ENCODE measurements around the gene ACSS1.

The ACSS1 gene

DNA sequence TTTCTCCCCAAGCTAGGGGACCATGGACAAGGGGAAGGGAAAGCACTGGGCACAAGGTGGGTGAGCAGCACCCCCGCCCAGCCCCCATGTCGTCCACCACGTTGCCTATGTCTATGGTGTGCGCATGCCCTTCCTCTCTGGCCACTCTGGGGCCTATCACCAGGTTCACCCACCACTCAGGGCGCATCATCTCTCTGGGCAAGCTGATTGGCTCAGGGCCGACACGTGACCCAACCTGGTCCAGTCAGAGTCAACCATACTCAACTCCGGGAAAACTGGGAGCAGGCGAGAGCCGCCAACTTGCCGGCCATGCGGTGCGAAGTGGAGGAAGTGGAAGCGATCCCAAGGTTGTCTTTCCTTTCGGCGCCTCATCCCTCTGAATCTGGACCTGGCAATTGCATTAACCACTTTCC is 25.9 kb downstream of the ACSS1 start:
- Histone ChIP-seq H3K36me3 (ENCODE audit: insufficient read depth, low read length) (peaks cover 21% of the 10 kb centered on the region; the same call in 1 of the 2 replicates), H2AFZ (ENCODE audit: low read length) (no peak overlapping the region), H3K4me2 (ENCODE audit: low read depth, low read length, poor library complexity, severe bottlenecking) (no peak overlapping the region), H3K9ac (ENCODE audit: low read depth, low read length, poor library complexity, severe bottlenecking) (no peak overlapping the region), H3K4me1 (ENCODE audit: insufficient read depth, low read length, poor library complexity, severe bottlenecking) (peaks cover 36% of the 10 kb centered on the region), H3K79me2 (ENCODE audit: insufficient read depth, low read length) (peaks cover 46% of the 10 kb centered on the region), H3K4me3 (ENCODE audit: low read length, poor library complexity, severe bottlenecking) (no peak overlapping the region), H4K20me1 (ENCODE audit: insufficient read depth, low read length, poor library complexity, severe bottlenecking) (no peaks in the 10 kb centered on the region), H3K9me2 (replicated peaks; ENCODE audit: low read depth, low read length) (no peaks in the 10 kb centered on the region), H3K27me3 (ENCODE audit: insufficient read depth, low read length, poor library complexity, severe bottlenecking) (no peaks in the 10 kb centered on the region), H3F3A (ENCODE audit: low read depth) (peaks cover 10% of the 10 kb centered on the region; the same call in 1 of the 2 replicates), H3K9me3 (ENCODE audit: insufficient read depth, low read depth, low read length) (no peaks in the 10 kb centered on the region)
- TF ChIP-seq, protein P1, sequence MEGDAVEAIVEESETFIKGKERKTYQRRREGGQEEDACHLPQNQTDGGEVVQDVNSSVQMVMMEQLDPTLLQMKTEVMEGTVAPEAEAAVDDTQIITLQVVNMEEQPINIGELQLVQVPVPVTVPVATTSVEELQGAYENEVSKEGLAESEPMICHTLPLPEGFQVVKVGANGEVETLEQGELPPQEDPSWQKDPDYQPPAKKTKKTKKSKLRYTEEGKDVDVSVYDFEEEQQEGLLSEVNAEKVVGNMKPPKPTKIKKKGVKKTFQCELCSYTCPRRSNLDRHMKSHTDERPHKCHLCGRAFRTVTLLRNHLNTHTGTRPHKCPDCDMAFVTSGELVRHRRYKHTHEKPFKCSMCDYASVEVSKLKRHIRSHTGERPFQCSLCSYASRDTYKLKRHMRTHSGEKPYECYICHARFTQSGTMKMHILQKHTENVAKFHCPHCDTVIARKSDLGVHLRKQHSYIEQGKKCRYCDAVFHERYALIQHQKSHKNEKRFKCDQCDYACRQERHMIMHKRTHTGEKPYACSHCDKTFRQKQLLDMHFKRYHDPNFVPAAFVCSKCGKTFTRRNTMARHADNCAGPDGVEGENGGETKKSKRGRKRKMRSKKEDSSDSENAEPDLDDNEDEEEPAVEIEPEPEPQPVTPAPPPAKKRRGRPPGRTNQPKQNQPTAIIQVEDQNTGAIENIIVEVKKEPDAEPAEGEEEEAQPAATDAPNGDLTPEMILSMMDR (conservative IDR thresholded peaks at IDR 0.05; ENCODE audit: low read length): no peak
- TF ChIP-seq EZH2phosphoT487 (IDR thresholded peaks at IDR 0.05; ENCODE audit: borderline replicate concordance): no peak

DNA sequence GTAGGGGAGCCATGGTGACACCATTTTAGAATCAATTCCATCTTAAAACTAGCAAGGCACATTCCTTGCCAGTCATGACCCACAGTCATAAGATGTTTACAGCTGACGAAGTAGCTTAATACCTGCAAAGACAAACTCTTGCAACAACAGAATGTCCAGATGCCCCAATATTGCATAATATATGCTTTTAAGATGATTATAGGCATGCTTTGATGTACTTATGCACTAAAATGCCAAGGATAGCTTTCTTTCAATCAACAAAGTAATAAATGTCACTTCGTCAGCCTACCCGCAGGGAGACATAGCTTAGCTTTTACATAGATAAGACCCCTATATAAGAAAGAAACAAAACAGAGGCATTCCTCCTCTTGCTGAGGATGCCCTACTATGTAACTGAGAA is 26.7 kb downstream of the ACSS1 start:
- Histone ChIP-seq H3K4me2 (ENCODE audit: low read depth, low read length, poor library complexity, severe bottlenecking) (no peak overlapping the region), H3K4me1 (ENCODE audit: insufficient read depth, low read length, poor library complexity, severe bottlenecking) (peaks cover 35% of the 10 kb centered on the region), H3K9me2 (replicated peaks; ENCODE audit: low read depth, low read length) (no peaks in the 10 kb centered on the region), H4K20me1 (ENCODE audit: insufficient read depth, low read length, poor library complexity, severe bottlenecking) (no peaks in the 10 kb centered on the region), H2AFZ (ENCODE audit: low read length) (no peak overlapping the region), H3K9ac (ENCODE audit: low read depth, low read length, poor library complexity, severe bottlenecking) (no peak overlapping the region), H3K79me2 (ENCODE audit: insufficient read depth, low read length) (peaks cover 43% of the 10 kb centered on the region), H3K4me3 (ENCODE audit: low read length, poor library complexity, severe bottlenecking) (no peak overlapping the region), H3K27me3 (ENCODE audit: insufficient read depth, low read length, poor library complexity, severe bottlenecking) (no peaks in the 10 kb centered on the region), H3K9me3 (ENCODE audit: insufficient read depth, low read depth, low read length) (no peaks in the 10 kb centered on the region), H3K36me3 (ENCODE audit: insufficient read depth, low read length) (peaks cover 21% of the 10 kb centered on the region; the same call in 1 of the 2 replicates), H3F3A (ENCODE audit: low read depth) (peaks cover 4% of the 10 kb centered on the region; the same call in 1 of the 2 replicates)
- TF ChIP-seq EZH2phosphoT487 (IDR thresholded peaks at IDR 0.05; ENCODE audit: borderline replicate concordance): no peak
- TF ChIP-seq, protein P1 (conservative IDR thresholded peaks at IDR 0.05; ENCODE audit: low read length): no peak

DNA sequence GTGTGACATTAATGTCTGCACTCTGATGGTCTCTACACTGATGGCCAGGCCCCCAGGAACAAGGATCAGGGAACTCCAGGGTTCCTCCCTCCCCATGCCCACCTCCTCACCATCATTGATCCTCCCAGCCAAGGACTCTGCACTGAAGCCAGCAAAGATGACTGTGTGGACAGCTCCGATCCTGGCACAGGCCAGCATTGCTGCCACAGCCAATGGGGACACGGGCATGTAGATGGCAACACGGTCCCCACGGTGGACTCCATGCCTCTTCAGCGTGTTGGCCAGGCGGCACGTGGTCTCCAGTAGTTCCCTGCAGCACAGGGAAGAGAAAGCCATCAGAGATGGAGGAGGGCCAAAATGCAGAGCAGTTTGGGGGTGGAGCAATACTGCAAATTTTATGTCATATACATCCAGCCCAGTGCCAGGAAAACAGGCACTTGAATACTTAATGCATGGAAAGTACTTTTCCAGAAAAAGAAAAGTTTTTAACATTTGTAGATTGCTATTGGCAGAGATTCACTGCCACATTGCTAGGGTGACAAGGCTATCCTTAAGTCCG is 27.2 kb downstream of the ACSS1 start:
- no peaks in the 10 kb centered on the region for H3F3A ChIP-seq (ENCODE audit: low read depth)
- H3K36me3 ChIP-seq (ENCODE audit: insufficient read depth, low read length): peaks cover 21% of the 10 kb centered on the region; the same call in 1 of the 2 replicates
- H3K27me3 ChIP-seq (ENCODE audit: insufficient read depth, low read length, poor library complexity, severe bottlenecking): no peaks in the 10 kb centered on the region
- H3K9ac ChIP-seq (ENCODE audit: low read depth, low read length, poor library complexity, severe bottlenecking): no peak overlapping the region
- no peaks in the 10 kb centered on the region for H3K9me3 ChIP-seq (ENCODE audit: insufficient read depth, low read depth, low read length)
- H2AFZ ChIP-seq (ENCODE audit: low read length): no peak overlapping the region
- no peak overlapping the region for H3K4me3 ChIP-seq (ENCODE audit: low read length, poor library complexity, severe bottlenecking)
- H3K4me2 ChIP-seq (ENCODE audit: low read depth, low read length, poor library complexity, severe bottlenecking): no peak overlapping the region
- no peaks in the 10 kb centered on the region for H3K9me2 ChIP-seq (replicated peaks; ENCODE audit: low read depth, low read length)
- peaks cover 35% of the 10 kb centered on the region for H3K4me1 ChIP-seq (ENCODE audit: insufficient read depth, low read length, poor library complexity, severe bottlenecking)
- no peaks in the 10 kb centered on the region for H4K20me1 ChIP-seq (ENCODE audit: insufficient read depth, low read length, poor library complexity, severe bottlenecking)
- TF ChIP-seq, protein P1 (conservative IDR thresholded peaks at IDR 0.05; ENCODE audit: low read length): no peak
- no peak for TF ChIP-seq EZH2phosphoT487 (IDR thresholded peaks at IDR 0.05; ENCODE audit: borderline replicate concordance)
- H3K79me2 ChIP-seq (ENCODE audit: insufficient read depth, low read length): peaks cover 43% of the 10 kb centered on the region

Data from Loucy (cell line).